K562 (cell line): ENCODE results near the gene GNAT2. TPM values are rescaled to one million over a fixed set of nuclear protein-coding genes. Genes with fewer than 3 reads are reported as not detected.

ENCODE experiments used
- ATAC-seq: fragments of 200-7000 bp; cut with Tn5 transposase; 3 replicates; pipeline ENCODE4 v1.9.1; 2020; ENCODE audit warnings: moderate library complexity
- BruUV-seq: library from RNA; stranded (reverse); fragments of 400-500 nt; replicated peaks from 2 replicates; lab custom pipeline; 2021; lab: Mats Ljungman, UMichigan
- CTCF ChIA-PET: fragments of 300-600 bp; formaldehyde crosslinking; extraction: SDS; loops from one replicate; lab custom pipeline; 2021; ENCODE audit warnings: low intra/inter-chr PET ratio; lab: Yijun Ruan, JAX
- POLR2A ChIA-PET: fragments of 300-600, 350-650 bp; sonication (Branson Sonifier 250); formaldehyde crosslinking; extraction: SDS; loops from one replicate; lab custom pipeline; 2021; ENCODE audit warnings: antibody characterized with exemption, inconsistent platforms; lab: Yijun Ruan, JAX
- DNase-seq, 4 experiments: peaks; one replicate each; pipeline versions ENCODE4 v3.0.0 to v3.0.0-alpha.2; 2011 to 2018; ENCODE audit warnings: low spot score in 3 of 4, mixed read lengths in 3 of 4; ENCODE audit errors: extremely low read depth in 1 of 4
- FAIRE-seq: peaks from 2 replicates; lab custom pipeline; 2011; peaks lifted over from hg19 to GRCh38; lab: Jason Lieb, UNC
- H2AFZ ChIP-seq: 2 replicates; pipeline ENCODE4 v1.6.0; 2011; ENCODE audit warnings: low read depth, low read length, control low read depth, inconsistent platforms
- H3K27ac ChIP-seq: fragments of 200-600 bp; 3 replicates; pipeline ENCODE4 v1.8.0; 2011; ENCODE audit warnings: low read depth, mild to moderate bottlenecking, control low read depth, inconsistent platforms, low read length, moderate library complexity, mixed read lengths; ENCODE audit errors: extremely low read depth
- H3K27me3 ChIP-seq, 2 experiments: fragments of 300-600 bp in 1 of 2; 2 replicates in 1 of 2; 3 replicates in 1 of 2; pipeline versions ENCODE4 v1.6.0 to v1.8.0; 2011; ENCODE audit warnings: inconsistent platforms in 2 of 2, low read length in 2 of 2, mild to moderate bottlenecking in 1 of 2, mixed read lengths in 1 of 2, moderate library complexity in 1 of 2; ENCODE audit not compliant: control insufficient read depth in 2 of 2, insufficient read depth in 2 of 2
- H3K36me3 ChIP-seq: fragments of 300-600 bp; 3 replicates; pipeline ENCODE4 v1.8.0; 2011; ENCODE audit warnings: mild to moderate bottlenecking, low read length, inconsistent platforms; ENCODE audit not compliant: control insufficient read depth, insufficient read depth
- H3K4me1 ChIP-seq, 2 experiments: fragments of 200-600 bp in 1 of 2; replicated peaks in 1 of 2; 2 replicates in 1 of 2; 3 replicates in 1 of 2; pipeline versions ENCODE4 v1.5.1 to v1.8.0; 2011; ENCODE audit warnings: inconsistent platforms in 2 of 2, low read length in 2 of 2, mild to moderate bottlenecking in 1 of 2, mixed read lengths in 1 of 2, moderate library complexity in 1 of 2; ENCODE audit not compliant: control insufficient read depth in 2 of 2, insufficient read depth in 2 of 2
- H3K4me2 ChIP-seq: 2 replicates; pipeline ENCODE4 v1.6.1; 2011; ENCODE audit warnings: low read length, control low read depth, inconsistent platforms, mixed read lengths; ENCODE audit not compliant: insufficient read depth
- H3K4me3 ChIP-seq: fragments of 200-600 bp; sonication (generic), shearing (Covaris generic); 2 replicates; pipeline ENCODE4 v1.5.1; 2016; ENCODE audit warnings: control low read depth, inconsistent platforms
- H3K79me2 ChIP-seq: fragments of 200-600 bp; 3 replicates; pipeline ENCODE4 v1.8.0; 2011; ENCODE audit warnings: low read length, inconsistent platforms; ENCODE audit not compliant: control insufficient read depth, insufficient read depth
- H3K9ac ChIP-seq, 2 experiments: 2 replicates each; pipeline versions ENCODE4 v1.6.0 to v1.6.1; 2011; ENCODE audit warnings: low read depth in 2 of 2, low read length in 2 of 2, control low read depth in 1 of 2, inconsistent platforms in 1 of 2, mild to moderate bottlenecking in 1 of 2, mixed read lengths in 1 of 2; ENCODE audit not compliant: insufficient read depth in 1 of 2
- H3K9me1 ChIP-seq: one replicate; pipeline ENCODE4 v1.6.0; 2011; ENCODE audit warnings: inconsistent platforms, mild to moderate bottlenecking, low read length, moderate library complexity; ENCODE audit not compliant: control insufficient read depth, insufficient read depth
- H3K9me3 ChIP-seq: replicated peaks from 2 replicates; pipeline ENCODE4 v1.5.1; 2011; ENCODE audit warnings: low read depth, low read length, inconsistent platforms; ENCODE audit not compliant: control insufficient read depth, insufficient read depth
- H4K20me1 ChIP-seq: replicated peaks from 2 replicates; pipeline ENCODE4 v1.6.1; 2011; ENCODE audit warnings: low read length, inconsistent platforms, mixed read lengths; ENCODE audit not compliant: control insufficient read depth, insufficient read depth
- NR2C1 ChIP-seq, 2 experiments: fragments of 450-650 bp; IDR thresholded peaks; 2 replicates each; pipeline ENCODE4 v1.6.1; 2017; ENCODE audit warnings: mild to moderate bottlenecking in 2 of 2, antibody characterized with exemption in 1 of 2, inconsistent platforms in 1 of 2, missing compliant biosample characterization in 1 of 2, missing genetic modification characterization in 1 of 2
- POLR2G ChIP-seq: fragments of 200-400 bp; formaldehyde crosslinking; IDR thresholded peaks from 2 replicates; pipeline ENCODE4 v1.6.1; 2017; ENCODE audit warnings: low read depth, mild to moderate bottlenecking, antibody characterized with exemption, low read length, moderate library complexity
- RBFOX2 ChIP-seq: fragments of 200-400 bp; formaldehyde crosslinking; IDR thresholded peaks from 2 replicates; pipeline ENCODE4 v1.6.1; 2017; ENCODE audit warnings: low read depth, mild to moderate bottlenecking, low read length, moderate library complexity
- ZNF57 ChIP-seq: fragments of 450-650 bp; formaldehyde crosslinking; IDR thresholded peaks from 2 replicates; pipeline ENCODE4 v1.4.0; 2020; ENCODE audit warnings: mild to moderate bottlenecking, moderate library complexity
- WGBS: fragments of 100-300 bp; shearing (Covaris generic); methylation state at CpG from one replicate; pipeline ENCODE4 v1.1.6; 2016; ENCODE audit warnings: low coverage, mixed read lengths; ENCODE audit not compliant: insufficient coverage; ENCODE audit errors: missing lambda C conversion rate; 5-methylcytosine and 5-hydroxymethylcytosine counted together
- in situ Hi-C: fragments of 300-500 bp; cut with MboI; formaldehyde crosslinking; loops from 4 replicates; pipeline ENCODE4 v1.15.0; 2018; ENCODE audit warnings: inconsistent platforms, mixed read lengths
- intact Hi-C: fragments of 100-400 bp; cut with micrococcal nuclease; formaldehyde crosslinking; loops from 2 replicates; pipeline ENCODE4 v1.14.2; 2022
- polyA plus RNA-seq, 8 experiments: library from polyadenylated mRNA; depleted of rRNA in 4 of 8; stranded (reverse) in 5 of 8; unstranded in 3 of 8; fragments of >200 nt; fragmentation: Nextera tagmentation in 2 of 8; fragmentation: Illumina TruSeq in 1 of 8; extraction: Ambion mirVana in 2 of 8; extraction: Trizol in 1 of 8; gene quantifications; 2 replicates each; pipeline versions ENCODE4 v1.2.1 to v1.2.3, GENCODE V29; 2011 to 2014; ENCODE audit warnings: inconsistent platforms in 1 of 8, missing spikeins in 1 of 8
- total RNA-seq, 7 experiments: library from RNA; depleted of rRNA in 6 of 7; stranded (reverse); fragments of >200 nt in 6 of 7; fragmentation: Illumina TruSeq in 2 of 7; extraction: Trizol in 2 of 7; gene quantifications; 2 replicates each; pipeline versions ENCODE4 v1.2.1 to v1.2.3, GENCODE V29; 2011 to 2021; ENCODE audit warnings: low replicate concordance in 1 of 7

GNAT2 gene
- total and polyA plus RNA-seq, 9 of the 15 experiments (the other 6 are each of a cell fraction or from before 2014, with no cell fraction given), result 0.06 to 0.52 (median 0.24) TPM; not detected in 1

DNA sequence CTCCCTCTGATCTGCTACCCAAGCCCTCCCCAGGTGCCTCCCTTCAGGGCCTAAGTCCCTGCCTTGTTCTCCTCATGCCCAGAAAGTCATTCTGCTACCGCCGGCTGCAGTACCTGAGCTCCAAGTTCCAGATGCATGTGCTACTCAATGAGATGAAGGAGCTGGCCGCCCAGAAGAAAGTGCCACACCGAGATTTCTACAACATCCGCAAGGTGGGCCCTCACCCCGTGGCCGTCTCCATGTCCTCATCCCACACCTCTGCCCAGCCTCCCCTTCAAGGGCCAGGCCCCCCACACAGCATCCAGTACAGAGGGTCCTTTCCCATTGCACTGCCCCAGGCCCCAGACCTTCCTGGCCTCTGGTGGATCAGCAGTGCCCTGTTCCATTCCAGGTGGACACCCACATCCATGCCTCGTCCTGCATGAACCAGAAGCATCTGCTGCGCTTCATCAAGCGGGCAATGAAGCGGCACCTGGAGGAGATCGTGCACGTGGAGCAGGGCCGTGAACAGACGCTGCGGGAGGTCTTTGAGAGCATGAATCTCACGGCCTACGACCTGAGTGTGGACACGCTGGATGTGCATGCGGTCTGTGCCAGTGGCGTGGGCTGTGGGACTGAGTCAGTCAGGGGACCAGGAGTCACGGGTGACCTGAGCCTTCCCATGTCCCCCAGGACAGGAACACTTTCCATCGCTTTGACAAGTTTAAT, 8.4 kb upstream of the GNAT2 start:
- ATAC-seq (no peak), DNase-seq (no peak), FAIRE-seq (no peak)
- intact Hi-C loops, result no loop called here
- BruUV-seq, result no TSS peak
- WGBS, result 91% methylated on average over 23 of the region's 23 CpGs
- no peak overlapping the region for H3K4me3 ChIP-seq
- peaks cover 5% of the 10 kb centered on the region for H3K9me1 ChIP-seq
- peaks cover 63% of the 10 kb centered on the region; the same call in 2 of the 3 replicates for H3K36me3 ChIP-seq
- in situ Hi-C loops, result no loop called here
- peaks cover 4% of the 10 kb centered on the region for H4K20me1 ChIP-seq
- POLR2A ChIA-PET, result interaction anchor here (0.7 to 1.4 kb wide), 4 partner anchors 9 to 1657 kb away, joined by 3 to 5 read pairs (median 4); partner anchors contain the start of gene GNAI3
- no peak overlapping the region for H2AFZ ChIP-seq
- no peaks in the 10 kb centered on the region for H3K27me3 ChIP-seq
- no peak overlapping the region for H3K4me2 ChIP-seq
- CTCF ChIA-PET, result no interaction called here
- H3K9me3 ChIP-seq, result no peaks in the 10 kb centered on the region
- no peak overlapping the region for H3K27ac ChIP-seq
- TF ChIP-seq ZNF57 (CRISPR knock-in tag) (no peak), RBFOX2 (peak; percentile 6; the same call in 1 of the 2 replicates)
- H3K79me2 ChIP-seq, result peaks cover 15% of the 10 kb centered on the region
- H3K4me1 ChIP-seq, result peaks cover 5 to 61% of the 10 kb centered on the region in 2 experiments; a peak in 4 of 5 replicates
- no peak overlapping the region for H3K9ac ChIP-seq

DNA sequence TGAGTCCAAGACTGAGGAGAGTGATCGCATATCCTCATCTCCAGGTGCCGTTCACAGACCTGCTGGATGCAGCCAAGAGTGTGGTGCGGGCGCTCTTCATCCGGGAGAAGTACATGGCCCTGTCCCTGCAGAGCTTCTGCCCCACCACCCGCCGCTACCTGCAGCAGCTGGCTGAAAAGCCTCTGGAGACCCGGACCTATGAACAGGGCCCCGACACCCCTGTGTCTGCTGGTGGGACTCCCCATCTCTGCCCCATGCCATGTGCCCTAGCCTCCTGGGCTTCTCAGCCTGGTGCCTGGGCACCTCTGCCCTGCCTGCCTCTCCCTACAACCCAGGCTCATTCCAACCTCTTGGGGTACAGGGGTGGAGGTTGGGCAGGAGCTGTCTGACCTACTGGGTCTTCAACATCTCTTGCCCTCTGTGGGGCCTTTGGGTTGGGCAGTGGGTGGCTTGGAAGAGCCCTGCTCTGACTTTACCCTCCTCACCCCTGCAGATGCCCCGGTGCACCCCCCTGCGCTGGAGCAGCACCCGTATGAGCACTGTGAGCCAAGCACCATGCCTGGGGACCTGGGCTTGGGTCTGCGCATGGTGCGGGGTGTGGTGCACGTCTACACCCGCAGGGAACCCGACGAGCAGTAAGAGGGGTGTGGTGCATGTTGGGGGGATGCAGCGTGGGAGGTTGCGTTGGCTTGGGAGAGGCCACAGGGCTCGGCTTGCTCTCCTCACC, 7.4 kb upstream of the GNAT2 start:
- Histone ChIP-seq H3K27me3 (no peaks in the 10 kb centered on the region), H2AFZ (no peak overlapping the region), H3K9me3 (no peaks in the 10 kb centered on the region), H3K36me3 (peaks cover 59% of the 10 kb centered on the region; the same call in 2 of the 3 replicates), H3K4me2 (no peak overlapping the region), H3K9ac (peak overlapping the region in 1 of 2 experiments; percentile 48; a peak in 1 of 4 replicates), H4K20me1 (peaks cover 6% of the 10 kb centered on the region), H3K9me1 (peaks cover 5% of the 10 kb centered on the region), H3K4me1 (peaks cover 14 to 67% of the 10 kb centered on the region in 2 experiments), H3K27ac (no peak overlapping the region), H3K79me2 (peaks cover 25% of the 10 kb centered on the region), H3K4me3 (no peak overlapping the region)
- TF ChIP-seq NR2C1 (IDR thresholded peaks at IDR 0.05) (no peak), NR2C1 (tag; IDR thresholded peaks at IDR 0.05) (no peak), POLR2G (0 out of 2 replicates have a peak, but pooled peaks have one; percentile 24)
- intact Hi-C loops, result no loop called here
- no TSS peak for BruUV-seq
- no peak for FAIRE-seq
- DNase-seq, result no peak
- in situ Hi-C loops, result no loop called here
- ChIA-PET CTCF (no interaction called here), POLR2A (interaction anchor here (0.6 to 1.4 kb wide), 3 partner anchors 10 to 197 kb away, joined by 3 to 5 read pairs (median 3); partner anchors contain the start of gene GNAI3)
- WGBS, result 88% methylated on average over 21 of the region's 21 CpGs
- ATAC-seq, result no peak
